Measurements from ENCODE around the gene DPP8.

GRCh38 chr15:65533057-65533756 is 15.7 kb upstream of the DPP8 start:
- TF ChIP-seq CTCF (conservative IDR thresholded peaks at IDR 0.05) (no peak), EZH2 (IDR thresholded peaks at IDR 0.05; ENCODE audit: low read depth) (no peak)

Data from PC-9 (cell line).